A549 (cell line): Measurements from ENCODE around the gene MYO10.

ENCODE experiments used
- BCL3 ChIP-seq: fragments of >200 bp; sonication (Bioruptor Twin); formaldehyde crosslinking; IDR thresholded peaks from 3 replicates; pipeline ENCODE4 v1.6.1; 2016
- CHD2 ChIP-seq: fragments of 150-350 bp; IDR thresholded peaks from 2 replicates; pipeline ENCODE4 v1.6.1; 2014; ENCODE audit warnings: low read length; ENCODE audit not compliant: partially characterized antibody
- CTCF ChIP-seq: fragments of >200 bp; sonication (Bioruptor Twin); formaldehyde crosslinking; IDR thresholded peaks from 3 replicates; pipeline ENCODE4 v1.5.1; 2016
- ELK1 ChIP-seq: fragments of 150-350 bp; IDR thresholded peaks from 2 replicates; pipeline ENCODE4 v1.6.1; 2014; ENCODE audit warnings: low read depth, mild to moderate bottlenecking, low read length
- ESRRA ChIP-seq: fragments of 150-350 bp; IDR thresholded peaks from 2 replicates; pipeline ENCODE4 v1.6.1; 2014; ENCODE audit warnings: mild to moderate bottlenecking, low read length, borderline replicate concordance
- HDAC2 ChIP-seq: fragments of 200-600 bp; sonication (generic); IDR thresholded peaks from 2 replicates; pipeline ENCODE4 v1.6.1; 2016
- PHF8 ChIP-seq: fragments of 200-600 bp; sonication (generic); IDR thresholded peaks from 2 replicates; pipeline ENCODE4 v1.6.1; 2016; ENCODE audit warnings: low read depth, mild to moderate bottlenecking, antibody characterized with exemption, moderate library complexity, borderline replicate concordance
- POLR2A ChIP-seq: IDR thresholded peaks from 2 replicates; pipeline ENCODE4 v1.6.1; 2012; ENCODE audit warnings: mild to moderate bottlenecking, low read length
- RAD21 ChIP-seq, 2 experiments: fragments of >200 bp in 1 of 2; sonication (Bioruptor Twin) in 1 of 2; formaldehyde crosslinking in 1 of 2; IDR thresholded peaks in 1 of 2; conservative IDR thresholded peaks in 1 of 2; 2 replicates in 1 of 2; 3 replicates in 1 of 2; pipeline ENCODE4 v1.6.1; 2012 to 2018; ENCODE audit warnings: inconsistent platforms in 1 of 2
- RCOR1 ChIP-seq: fragments of 150-350 bp; IDR thresholded peaks from 2 replicates; pipeline ENCODE4 v1.6.1; 2014; ENCODE audit warnings: antibody characterized with exemption, low read length, low read depth
- RNF2 ChIP-seq: fragments of 200-600 bp; sonication (generic); IDR thresholded peaks from 2 replicates; pipeline ENCODE4 v1.6.1; 2016; ENCODE audit warnings: low read depth, mild to moderate bottlenecking, antibody characterized with exemption, moderate library complexity, borderline replicate concordance
- ZC3H11A ChIP-seq: fragments of 450-650 bp; IDR thresholded peaks from 2 replicates; pipeline ENCODE4 v1.6.1; 2014; ENCODE audit warnings: antibody characterized with exemption, mild to moderate bottlenecking
- TF ChIP-seq, protein P1 (sequence below): IDR thresholded peaks from 2 replicates; pipeline ENCODE4 v1.6.1; 2012
- TF ChIP-seq, protein P2 (sequence below): fragments of 200-600 bp; sonication (generic); IDR thresholded peaks from 2 replicates; pipeline ENCODE4 v1.6.1; 2016; ENCODE audit warnings: antibody characterized with exemption, mild to moderate bottlenecking, moderate library complexity

DNA sequence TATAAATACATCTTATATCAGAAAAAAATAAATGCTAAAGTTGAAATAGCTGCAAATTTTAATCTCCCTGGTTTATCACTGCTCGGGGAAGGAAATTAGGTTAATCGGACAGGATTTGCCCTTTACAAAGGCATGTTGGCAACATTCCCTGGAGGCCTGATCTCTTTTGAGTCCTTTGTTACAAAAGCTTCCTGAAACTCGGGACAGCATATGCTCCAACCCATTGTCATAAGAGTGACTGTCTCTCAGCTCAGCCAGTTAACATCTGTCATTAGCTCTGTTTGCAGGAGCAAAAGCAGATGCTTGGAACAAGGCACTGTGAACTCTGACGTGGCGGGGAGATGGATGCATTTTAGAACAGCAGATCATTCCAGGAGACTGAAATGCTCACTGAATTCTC, 80.6 kb downstream of the MYO10 start:
- TF ChIP-seq, protein P1, sequence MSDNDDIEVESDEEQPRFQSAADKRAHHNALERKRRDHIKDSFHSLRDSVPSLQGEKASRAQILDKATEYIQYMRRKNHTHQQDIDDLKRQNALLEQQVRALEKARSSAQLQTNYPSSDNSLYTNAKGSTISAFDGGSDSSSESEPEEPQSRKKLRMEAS, result no peak
- no peak for TF ChIP-seq POLR2A
- no peak for TF ChIP-seq PHF8
- no peak for TF ChIP-seq RNF2
- no peak for TF ChIP-seq ELK1
- TF ChIP-seq CTCF, result no peak
- TF ChIP-seq ESRRA, result no peak
- no peak for TF ChIP-seq RAD21 (conservative IDR thresholded peaks at IDR 0.05 in 1 of 2, IDR thresholded peaks at IDR 0.05 in 1 of 2)
- TF ChIP-seq, protein P2, sequence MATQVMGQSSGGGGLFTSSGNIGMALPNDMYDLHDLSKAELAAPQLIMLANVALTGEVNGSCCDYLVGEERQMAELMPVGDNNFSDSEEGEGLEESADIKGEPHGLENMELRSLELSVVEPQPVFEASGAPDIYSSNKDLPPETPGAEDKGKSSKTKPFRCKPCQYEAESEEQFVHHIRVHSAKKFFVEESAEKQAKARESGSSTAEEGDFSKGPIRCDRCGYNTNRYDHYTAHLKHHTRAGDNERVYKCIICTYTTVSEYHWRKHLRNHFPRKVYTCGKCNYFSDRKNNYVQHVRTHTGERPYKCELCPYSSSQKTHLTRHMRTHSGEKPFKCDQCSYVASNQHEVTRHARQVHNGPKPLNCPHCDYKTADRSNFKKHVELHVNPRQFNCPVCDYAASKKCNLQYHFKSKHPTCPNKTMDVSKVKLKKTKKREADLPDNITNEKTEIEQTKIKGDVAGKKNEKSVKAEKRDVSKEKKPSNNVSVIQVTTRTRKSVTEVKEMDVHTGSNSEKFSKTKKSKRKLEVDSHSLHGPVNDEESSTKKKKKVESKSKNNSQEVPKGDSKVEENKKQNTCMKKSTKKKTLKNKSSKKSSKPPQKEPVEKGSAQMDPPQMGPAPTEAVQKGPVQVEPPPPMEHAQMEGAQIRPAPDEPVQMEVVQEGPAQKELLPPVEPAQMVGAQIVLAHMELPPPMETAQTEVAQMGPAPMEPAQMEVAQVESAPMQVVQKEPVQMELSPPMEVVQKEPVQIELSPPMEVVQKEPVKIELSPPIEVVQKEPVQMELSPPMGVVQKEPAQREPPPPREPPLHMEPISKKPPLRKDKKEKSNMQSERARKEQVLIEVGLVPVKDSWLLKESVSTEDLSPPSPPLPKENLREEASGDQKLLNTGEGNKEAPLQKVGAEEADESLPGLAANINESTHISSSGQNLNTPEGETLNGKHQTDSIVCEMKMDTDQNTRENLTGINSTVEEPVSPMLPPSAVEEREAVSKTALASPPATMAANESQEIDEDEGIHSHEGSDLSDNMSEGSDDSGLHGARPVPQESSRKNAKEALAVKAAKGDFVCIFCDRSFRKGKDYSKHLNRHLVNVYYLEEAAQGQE, result no peak
- no peak for TF ChIP-seq HDAC2
- TF ChIP-seq BCL3, result no peak
- TF ChIP-seq CHD2, result no peak
- TF ChIP-seq ZC3H11A, result no peak
- TF ChIP-seq RCOR1, result no peak
